Effector memory CD8-positive, alpha-beta T cell (primary cell): ENCODE measurements around the gene USP8.
"Not testable (repeated sequence)": the region's sequence is repeated elsewhere in the genome, so short reads cannot be mapped to it uniquely, and the experiment has no call there.

Experiments used
- ATAC-seq: fragments of 150-1000 bp; cut with Tn5 transposase; replicated peaks from 2 replicates; pipeline ENCODE4 v1.10.0; 2021; ENCODE audit warnings: mild to moderate bottlenecking, moderate library complexity
- DNase-seq, 3 experiments: peaks; one replicate each; pipeline ENCODE4 v3.0.0; 2021
- H3K27ac Mint-ChIP-seq, 2 donors: one replicate each; pipeline ENCODE4 v1.8.0; 2022; ENCODE audit warnings: mild to moderate bottlenecking in 2 of 2, mixed read lengths in 2 of 2, moderate library complexity in 2 of 2
- H3K27me3 Mint-ChIP-seq, 2 donors: one replicate each; pipeline ENCODE4 v1.8.0; 2022; ENCODE audit warnings: mixed read lengths in 2 of 2
- H3K36me3 Mint-ChIP-seq: one replicate; pipeline ENCODE4 v1.8.0; 2022; ENCODE audit warnings: mild to moderate bottlenecking, moderate library complexity, mixed read lengths; ENCODE audit not compliant: insufficient read depth
- H3K4me1 Mint-ChIP-seq, 2 donors: one replicate each; pipeline ENCODE4 v1.8.0; 2022; ENCODE audit warnings: low read depth in 2 of 2, mixed read lengths in 2 of 2
- H3K4me3 Mint-ChIP-seq, 2 donors: one replicate each; pipeline ENCODE4 v1.8.0; 2022; ENCODE audit warnings: mild to moderate bottlenecking in 2 of 2, mixed read lengths in 2 of 2, moderate library complexity in 2 of 2
- H3K9me3 Mint-ChIP-seq, 2 donors: one replicate each; pipeline ENCODE4 v1.8.0; 2022; ENCODE audit warnings: mixed read lengths in 2 of 2

The USP8 gene

DNA sequence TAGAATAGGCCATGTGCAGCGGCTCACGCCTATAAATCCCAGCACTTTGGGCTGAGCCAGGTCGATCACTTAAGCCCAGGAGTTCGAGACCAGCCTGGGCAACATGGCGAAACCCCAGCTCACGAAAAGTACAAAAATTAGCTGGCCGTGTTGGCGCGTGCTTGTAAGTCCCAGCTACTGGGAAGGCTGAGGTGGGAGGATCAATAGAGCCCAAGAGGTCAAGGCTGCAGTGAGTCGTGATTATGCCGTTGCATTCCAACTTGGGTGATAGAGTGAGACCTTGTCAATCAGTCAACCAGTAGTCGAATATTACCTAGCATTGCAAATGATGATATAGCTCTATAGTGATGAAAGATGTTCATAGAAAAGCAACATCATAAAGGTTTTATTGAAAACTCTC, 51.9 kb downstream of the USP8 start:
- Mint-ChIP-seq H3K9me3 (no peaks in the 10 kb centered on the region), H3K4me1 (no peaks in the 10 kb centered on the region), H3K36me3 (peaks cover 54% of the 10 kb centered on the region)

DNA sequence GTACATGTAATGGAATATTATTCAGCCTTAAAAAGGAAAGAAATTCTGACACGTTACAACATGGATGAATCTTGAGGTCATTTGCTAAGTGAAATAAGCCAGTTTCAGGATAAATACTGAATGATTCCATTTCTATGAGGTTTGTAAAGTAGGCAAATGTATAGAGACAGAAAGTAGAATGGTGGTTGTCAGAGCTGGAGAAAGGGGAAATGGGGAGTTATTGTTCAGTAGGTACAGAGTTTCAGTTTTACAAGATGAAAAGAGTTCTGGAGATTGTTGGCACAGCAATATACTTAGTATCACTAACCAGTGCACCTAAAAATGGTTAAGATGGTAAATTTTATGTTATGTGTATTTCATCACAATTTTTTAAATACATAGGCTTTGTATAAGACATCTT, 60.6 kb downstream of the USP8 start:
- H3K27me3 Mint-ChIP-seq = no peaks in the 10 kb centered on the region
- H3K4me3 Mint-ChIP-seq = no peak overlapping the region
- H3K36me3 Mint-ChIP-seq = peaks cover 63% of the 10 kb centered on the region
- no peaks in the 10 kb centered on the region for H3K9me3 Mint-ChIP-seq
- peak overlapping the region in 1 of 2 donors; percentile 20 for H3K27ac Mint-ChIP-seq
- DNase-seq (no peak), ATAC-seq (no peak)
- no peaks in the 10 kb centered on the region for H3K4me1 Mint-ChIP-seq

More for the DNA sequence above, 51.9 kb downstream of the USP8 start:
- Mint-ChIP-seq H3K27me3 (no peaks in the 10 kb centered on the region), H3K27ac (no peak overlapping the region), H3K4me3 (no peak overlapping the region)
- no peak for ATAC-seq
- DNase-seq = no peak

DNA sequence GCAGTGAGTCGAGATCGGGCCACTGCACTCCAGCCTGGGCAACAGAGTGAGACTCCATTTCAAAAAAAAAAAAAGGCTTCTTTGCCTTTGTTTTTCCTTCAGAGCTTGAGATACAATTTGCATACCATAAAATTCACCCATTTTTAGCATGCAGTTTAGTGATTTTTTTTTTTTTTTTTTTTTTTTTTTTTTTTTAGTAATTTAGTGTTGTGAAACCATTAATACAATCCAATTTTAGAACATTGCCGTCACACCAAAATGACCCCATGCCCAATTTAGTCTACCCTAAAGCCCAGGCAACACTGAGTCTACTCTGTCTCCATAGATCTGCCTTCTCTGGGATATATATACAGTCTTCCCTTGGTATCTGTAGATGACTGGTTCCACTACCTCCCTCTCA, 61.2 kb downstream of the USP8 start:
- Mint-ChIP-seq H3K27me3 (no peaks in the 10 kb centered on the region), H3K36me3 (peaks cover 65% of the 10 kb centered on the region), H3K4me1 (no peaks in the 10 kb centered on the region), H3K27ac (peak overlapping the region in 1 of 2 donors; percentile 54), H3K9me3 (no peaks in the 10 kb centered on the region), H3K4me3 (no peak overlapping the region)
- DNase-seq = no peak
- ATAC-seq = no peak

DNA sequence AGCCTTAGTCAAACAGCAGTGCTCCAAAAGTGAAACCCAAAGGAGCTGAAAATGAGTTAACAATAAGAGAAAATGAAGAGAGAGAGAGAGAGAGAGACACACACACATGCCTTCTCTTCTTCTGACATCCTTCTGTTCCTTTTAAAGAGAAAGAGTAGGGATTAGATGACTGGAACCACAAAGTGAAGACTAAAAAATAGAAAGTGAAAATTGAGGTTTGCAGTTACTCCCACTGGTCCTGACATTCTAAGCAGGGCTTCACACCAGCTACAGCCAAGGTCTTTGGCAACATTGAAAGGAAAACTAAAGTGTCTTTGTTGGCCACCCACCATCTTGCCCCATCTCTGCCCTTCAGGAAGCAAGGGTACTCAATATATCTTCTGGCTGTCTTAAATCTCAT, 63.1 kb downstream of the USP8 start:
- Mint-ChIP-seq H3K36me3 (peaks cover 75% of the 10 kb centered on the region), H3K27ac (peak overlapping the region; percentile 60 to 71), H3K27me3 (no peaks in the 10 kb centered on the region), H3K4me1 (no peaks in the 10 kb centered on the region), H3K4me3 (no peak overlapping the region), H3K9me3 (no peaks in the 10 kb centered on the region)
- DNase-seq = no peak
- no peak for ATAC-seq

DNA sequence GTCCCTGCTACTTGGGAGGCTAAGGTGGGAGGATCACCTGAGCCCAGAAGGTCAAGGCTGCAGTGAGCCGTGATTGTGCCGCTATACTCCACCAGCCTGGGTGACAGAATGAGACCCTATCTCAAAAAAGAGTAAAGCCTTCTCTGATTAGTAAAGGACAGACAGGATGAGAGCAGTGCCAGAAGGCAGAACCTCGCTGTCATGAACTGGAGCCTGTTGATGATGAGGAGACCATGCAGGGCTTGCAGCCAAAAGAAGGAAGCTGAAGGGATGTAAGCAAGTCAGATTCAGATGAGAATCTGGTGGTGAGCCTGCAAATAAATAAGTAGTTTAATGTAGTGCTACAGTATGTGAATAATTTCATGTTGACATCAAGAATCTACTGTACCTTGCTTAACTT, 69.4 kb downstream of the USP8 start:
- H3K36me3 Mint-ChIP-seq = peaks cover 88% of the 10 kb centered on the region
- no peak overlapping the region for H3K4me3 Mint-ChIP-seq
- DNase-seq (no peak), ATAC-seq (no peak)
- H3K4me1 Mint-ChIP-seq = no peaks in the 10 kb centered on the region
- H3K27me3 Mint-ChIP-seq = no peaks in the 10 kb centered on the region
- H3K27ac Mint-ChIP-seq = peak overlapping the region in 1 of 2 donors; percentile 46
- H3K9me3 Mint-ChIP-seq = no peaks in the 10 kb centered on the region

DNA sequence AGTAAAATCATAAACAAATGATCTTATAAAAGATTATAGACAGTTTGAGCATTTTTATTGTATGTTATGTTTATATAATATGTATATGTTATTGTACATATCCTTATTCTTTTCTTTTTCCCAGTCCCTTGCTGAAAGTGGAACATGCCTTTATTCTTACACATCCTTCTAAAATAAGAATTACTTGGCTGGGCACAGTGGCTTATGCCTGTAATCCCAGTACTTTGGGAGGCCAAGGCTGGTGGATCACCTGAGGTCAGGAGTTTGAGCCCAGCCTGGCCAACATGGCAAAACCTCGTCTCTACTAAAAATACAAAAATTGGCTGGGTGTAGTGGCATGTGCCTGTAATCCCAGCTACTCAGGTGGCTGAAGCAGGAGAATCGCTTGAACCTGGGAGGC, 70.3 kb downstream of the USP8 start:
- H3K27ac Mint-ChIP-seq, H3K9me3 Mint-ChIP-seq, H3K4me1 Mint-ChIP-seq: not testable (repeated sequence)

DNA sequence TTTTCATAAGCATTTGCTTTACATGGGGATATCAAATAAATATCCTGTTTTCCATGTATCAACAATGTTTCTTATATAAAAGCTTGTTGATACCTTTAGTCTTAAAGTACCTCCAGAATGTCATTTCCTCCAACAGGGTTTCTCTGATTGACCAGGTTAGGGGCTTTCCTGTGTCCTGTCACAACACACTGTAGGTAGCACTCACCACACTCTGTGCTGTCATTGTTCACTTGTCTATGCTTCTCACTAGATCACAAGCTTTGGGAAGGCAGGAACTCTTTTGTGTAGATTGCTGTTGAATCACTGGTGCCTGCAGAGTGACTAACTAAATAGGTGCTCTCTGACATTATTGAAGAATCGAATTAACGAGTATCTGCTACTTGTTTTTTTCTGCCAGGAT, 72.5 kb downstream of the USP8 start:
- DNase-seq (no peak), ATAC-seq (no peak)
- no peaks in the 10 kb centered on the region for H3K9me3 Mint-ChIP-seq
- no peaks in the 10 kb centered on the region for H3K4me1 Mint-ChIP-seq
- no peaks in the 10 kb centered on the region for H3K27me3 Mint-ChIP-seq
- H3K4me3 Mint-ChIP-seq = no peak overlapping the region
- H3K36me3 Mint-ChIP-seq = peaks cover 81% of the 10 kb centered on the region
- no peak overlapping the region for H3K27ac Mint-ChIP-seq

More for the DNA sequence above, 70.3 kb downstream of the USP8 start:
- H3K27me3 Mint-ChIP-seq, DNase-seq, ATAC-seq, H3K4me3 Mint-ChIP-seq: not testable (repeated sequence)
- H3K36me3 Mint-ChIP-seq = peaks cover 88% of the 10 kb centered on the region

DNA sequence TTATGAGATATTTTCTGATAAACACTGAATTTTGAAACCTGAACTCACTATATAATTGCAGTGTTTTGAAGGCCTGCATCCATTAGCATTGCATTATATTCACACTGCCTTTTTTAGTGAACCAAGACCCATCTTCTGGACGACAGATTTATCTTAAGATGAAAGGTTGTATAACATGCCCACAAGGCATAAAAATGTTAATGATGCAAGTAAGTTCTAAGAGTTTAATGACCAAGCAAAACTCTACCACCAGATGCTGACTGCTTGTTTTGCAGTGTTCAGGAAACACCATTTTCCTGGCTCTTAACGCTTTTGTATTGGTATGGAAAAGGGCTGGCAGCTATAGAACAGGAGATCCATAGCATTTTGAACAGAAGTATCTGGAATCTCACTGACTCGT, 76.1 kb downstream of the USP8 start:
- no peak overlapping the region for H3K27ac Mint-ChIP-seq
- peaks cover 58% of the 10 kb centered on the region for H3K36me3 Mint-ChIP-seq
- no peaks in the 10 kb centered on the region for H3K27me3 Mint-ChIP-seq
- H3K4me1 Mint-ChIP-seq = no peaks in the 10 kb centered on the region
- no peak for DNase-seq
- no peak for ATAC-seq
- H3K4me3 Mint-ChIP-seq = no peak overlapping the region
- H3K9me3 Mint-ChIP-seq = no peaks in the 10 kb centered on the region

DNA sequence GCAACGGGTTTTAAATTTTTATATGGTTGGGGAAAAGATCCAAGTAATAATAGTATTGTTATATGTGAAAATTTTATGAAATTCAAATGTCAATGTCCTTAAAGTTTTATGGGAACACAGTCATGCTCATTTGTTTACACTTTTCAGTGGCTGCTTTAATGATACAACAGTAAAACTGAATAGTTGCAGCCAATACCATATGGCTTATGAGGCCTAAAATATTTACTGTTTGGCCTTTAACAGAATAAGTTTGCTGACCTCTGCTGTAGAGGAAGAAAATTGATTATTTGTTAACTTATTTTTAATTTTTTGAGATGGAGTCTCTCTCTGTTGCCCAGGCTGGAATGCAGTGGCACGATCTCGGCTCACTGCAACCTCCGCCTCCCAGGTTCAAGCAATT, 77.6 kb downstream of the USP8 start:
- no peak overlapping the region for H3K4me3 Mint-ChIP-seq
- ATAC-seq (no peak), DNase-seq (no peak)
- no peaks in the 10 kb centered on the region for H3K4me1 Mint-ChIP-seq
- H3K9me3 Mint-ChIP-seq = no peaks in the 10 kb centered on the region
- H3K27me3 Mint-ChIP-seq = no peaks in the 10 kb centered on the region
- no peak overlapping the region for H3K27ac Mint-ChIP-seq
- peaks cover 45% of the 10 kb centered on the region for H3K36me3 Mint-ChIP-seq

DNA sequence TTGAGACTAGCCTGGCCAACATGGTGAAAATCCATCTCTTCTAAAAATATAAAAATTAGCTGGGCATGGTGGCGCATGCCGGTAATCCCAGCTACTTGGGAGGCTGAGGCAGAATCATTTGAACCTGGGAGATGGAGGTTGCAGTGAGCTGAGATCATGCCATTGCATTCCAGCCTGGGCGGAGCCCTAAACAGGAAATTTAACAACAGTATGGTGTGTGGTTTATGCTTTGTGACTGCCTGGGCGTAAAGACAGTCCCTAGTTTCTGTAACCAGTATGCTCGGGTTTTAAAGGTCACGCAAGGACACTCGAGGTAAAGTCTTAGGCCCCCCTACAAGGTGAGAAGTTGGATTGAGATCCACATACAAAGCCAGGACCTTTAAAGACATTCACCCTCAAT, 78.9 kb downstream of the USP8 start:
- no peak for ATAC-seq
- H3K4me1 Mint-ChIP-seq = no peaks in the 10 kb centered on the region
- no peak overlapping the region for H3K27ac Mint-ChIP-seq

DNA sequence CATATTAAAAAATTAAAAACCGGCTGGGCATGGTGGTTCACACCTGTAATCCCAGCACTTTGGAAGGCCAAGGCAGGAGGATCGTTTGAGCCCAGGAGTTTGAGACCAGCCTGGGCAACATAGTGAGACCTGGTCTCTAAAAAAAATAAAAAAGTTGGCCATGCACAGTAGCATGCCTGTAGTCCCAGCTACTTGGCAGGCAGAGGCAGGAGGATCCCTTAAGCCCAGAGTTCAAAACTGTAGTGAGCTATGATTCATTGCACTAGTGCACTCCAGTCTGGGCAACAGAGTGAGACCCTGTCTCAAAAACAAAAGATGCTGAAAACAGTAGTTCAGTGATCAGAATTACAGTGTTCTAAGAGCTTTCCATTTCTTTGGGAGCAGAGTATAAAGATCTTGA, 81.5 kb downstream of the USP8 start:
- not testable (repeated sequence) for DNase-seq, H3K27me3 Mint-ChIP-seq, ATAC-seq, H3K27ac Mint-ChIP-seq, H3K4me1 Mint-ChIP-seq, H3K9me3 Mint-ChIP-seq, H3K4me3 Mint-ChIP-seq
- peaks cover 21% of the 10 kb centered on the region for H3K36me3 Mint-ChIP-seq

More for the DNA sequence above, 78.9 kb downstream of the USP8 start:
- peaks cover 39% of the 10 kb centered on the region for H3K36me3 Mint-ChIP-seq
- no peaks in the 10 kb centered on the region for H3K27me3 Mint-ChIP-seq
- H3K4me3 Mint-ChIP-seq = no peak overlapping the region
- no peak for DNase-seq
- H3K9me3 Mint-ChIP-seq = no peaks in the 10 kb centered on the region

DNA sequence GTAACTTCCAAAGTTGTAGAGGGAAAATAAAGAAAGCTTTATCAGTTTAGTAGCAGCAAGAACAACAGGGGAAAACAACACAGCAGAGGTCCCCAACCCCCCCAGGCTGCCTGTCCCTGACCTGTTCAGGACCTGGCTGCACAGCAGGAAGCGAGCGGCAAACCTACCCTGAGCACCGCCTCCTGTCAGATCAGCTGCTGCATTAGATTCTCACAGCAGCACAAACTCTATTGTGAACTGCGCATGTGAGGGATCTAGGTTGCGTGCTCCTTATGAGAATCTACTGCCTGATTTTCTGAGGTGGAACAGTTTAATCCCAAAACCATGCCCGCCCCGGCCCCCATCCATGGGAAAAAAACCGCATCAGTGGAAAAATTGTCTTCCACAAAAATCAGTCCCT, 81.9 kb downstream of the USP8 start:
- no peaks in the 10 kb centered on the region for H3K4me1 Mint-ChIP-seq
- peaks cover 18% of the 10 kb centered on the region for H3K36me3 Mint-ChIP-seq
- DNase-seq (no peak), ATAC-seq (no peak)
- H3K4me3 Mint-ChIP-seq = no peak overlapping the region
- no peaks in the 10 kb centered on the region for H3K9me3 Mint-ChIP-seq
- H3K27ac Mint-ChIP-seq = no peak overlapping the region
- H3K27me3 Mint-ChIP-seq = no peaks in the 10 kb centered on the region

DNA sequence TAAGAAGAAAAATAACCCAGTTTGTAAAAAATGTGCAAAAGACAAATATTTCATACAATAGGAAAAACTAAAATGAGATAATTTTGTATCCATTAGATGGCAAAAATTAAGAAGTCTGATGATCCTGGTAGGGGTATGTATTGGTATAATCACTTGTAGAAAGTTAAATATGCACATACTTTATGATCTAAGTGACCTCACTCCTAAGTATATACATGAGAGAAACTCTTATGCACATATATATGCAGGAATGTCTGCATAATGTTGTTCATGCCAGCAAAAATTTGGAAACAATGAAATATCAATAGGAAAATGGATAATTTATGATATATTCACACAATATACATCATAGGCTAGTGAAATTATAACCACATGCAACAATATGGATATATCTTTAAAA, 88.8 kb downstream of the USP8 start:
- Mint-ChIP-seq H3K36me3 (no peaks in the 10 kb centered on the region), H3K27ac (no peak overlapping the region), H3K9me3 (no peaks in the 10 kb centered on the region), H3K4me1 (no peaks in the 10 kb centered on the region), H3K4me3 (no peak overlapping the region), H3K27me3 (no peaks in the 10 kb centered on the region)
- DNase-seq (no peak), ATAC-seq (no peak)

DNA sequence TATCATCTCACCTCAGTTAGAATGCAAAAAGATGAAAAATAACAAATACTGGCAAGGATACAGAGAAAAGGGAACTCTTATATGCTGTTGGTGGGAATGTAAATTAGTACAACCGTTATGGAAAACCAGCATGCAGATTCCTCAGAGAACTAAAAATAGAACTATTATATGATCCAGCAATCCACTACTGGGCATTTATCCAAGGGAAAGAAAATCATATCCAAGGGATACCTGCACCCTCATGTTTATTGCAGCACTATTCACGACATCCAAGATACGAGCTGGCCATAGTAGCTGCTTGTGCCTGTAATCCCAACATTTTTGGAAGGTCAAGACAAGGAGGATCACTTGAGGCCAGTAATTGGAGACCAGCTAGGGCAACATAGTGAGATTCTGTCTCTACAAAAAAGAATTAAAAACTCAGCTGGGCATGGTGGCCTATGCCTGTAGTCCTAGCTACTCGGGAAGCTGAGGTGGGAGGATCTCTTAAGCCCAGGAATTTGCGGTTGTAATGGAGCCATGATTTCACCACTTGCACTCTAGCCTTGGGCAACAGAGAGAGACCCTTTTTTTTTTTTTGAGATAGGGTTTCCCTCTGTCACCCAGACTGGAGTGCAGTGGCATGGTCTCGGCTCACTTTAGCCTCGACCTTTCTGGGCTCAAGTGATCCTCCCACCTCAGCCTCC, 95.7 kb downstream of the USP8 start:
- Mint-ChIP-seq H3K27ac (no peak overlapping the region), H3K4me1 (no peaks in the 10 kb centered on the region), H3K27me3 (no peaks in the 10 kb centered on the region), H3K4me3 (no peak overlapping the region), H3K36me3 (no peaks in the 10 kb centered on the region), H3K9me3 (peaks cover 0 to 4% of the 10 kb centered on the region in 2 donors)
- ATAC-seq = no peak
- DNase-seq = no peak

DNA sequence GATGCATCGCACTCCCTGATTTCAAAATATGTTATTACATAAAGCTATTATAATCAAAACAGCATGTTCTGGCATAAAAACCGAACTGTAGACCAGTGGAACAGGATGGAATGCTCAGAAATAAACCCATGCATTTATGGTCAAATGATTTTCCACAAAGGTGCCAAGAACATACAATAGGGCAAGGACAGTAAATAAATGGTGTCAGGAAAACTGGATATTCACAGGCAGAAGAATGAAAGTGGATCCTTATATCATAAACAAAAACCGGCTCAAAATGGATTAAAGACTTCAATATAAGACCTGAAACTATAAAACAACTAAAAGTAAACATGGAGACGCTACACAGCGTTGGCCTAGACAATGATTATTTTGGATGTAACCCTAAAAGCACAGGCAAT, 99.6 kb downstream of the USP8 start:
- no peak for DNase-seq
- no peaks in the 10 kb centered on the region for H3K4me1 Mint-ChIP-seq
- H3K27me3 Mint-ChIP-seq = no peaks in the 10 kb centered on the region

More for the DNA sequence above, 99.6 kb downstream of the USP8 start:
- no peak overlapping the region for H3K27ac Mint-ChIP-seq
- H3K4me3 Mint-ChIP-seq = no peak overlapping the region
- ATAC-seq = no peak
- peaks cover 0 to under 1% of the 10 kb centered on the region in 2 donors for H3K9me3 Mint-ChIP-seq
- H3K36me3 Mint-ChIP-seq = no peaks in the 10 kb centered on the region
